NCI-H1930 (cell line): ENCODE measurements around the gene EEIG2.
"Not testable (repeated sequence)": the region's sequence is repeated elsewhere in the genome, so short reads cannot be mapped to it uniquely, and the experiment has no call there.

Experiments used
- DNase-seq, 2 experiments: peaks; one replicate each; lab custom pipeline; 2025; lab: John Stamatoyannopoulos, UW

The EEIG2 gene

GRCh38 chr1:108547493-108547892 lies 12.4 kb upstream of the EEIG2 start:
- DNase-seq: not testable (repeated sequence)

GRCh38 chr1:108551137-108551862 lies 8.6 kb upstream of the EEIG2 start:
- DNase-seq: no peak

GRCh38 chr1:108553905-108554304 lies 6.0 kb upstream of the EEIG2 start:
- DNase-seq: no peak

- no peak for DNase-seq
Measured at GRCh38 chr1:108554682-108555427, 5.0 kb upstream of the EEIG2 start.

DNA sequence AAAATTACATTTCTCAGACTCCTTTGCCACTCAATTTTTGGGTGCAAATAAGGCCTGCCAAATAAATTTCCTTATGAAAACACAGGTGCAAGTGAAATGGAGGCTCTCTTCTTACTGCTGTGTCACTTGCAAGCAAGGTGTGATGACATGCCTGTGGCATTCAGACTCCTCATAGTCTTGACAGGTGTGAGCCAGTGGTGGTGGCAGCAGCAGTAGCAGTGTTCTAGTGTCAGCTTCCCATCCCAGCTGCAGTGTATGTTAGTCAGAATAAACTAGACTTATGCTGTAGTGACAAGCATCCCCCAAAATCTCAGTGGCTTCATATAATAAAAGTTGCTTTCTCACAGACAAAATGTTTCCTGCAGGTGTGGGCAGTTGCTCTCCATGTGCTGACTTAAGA lies 3.8 kb upstream of the EEIG2 start:
- DNase-seq: no peak

- DNase-seq: no peak
Measured at GRCh38 chr1:108556499-108556898, 3.4 kb upstream of the EEIG2 start.

GRCh38 chr1:108557296-108557695 lies 2.6 kb upstream of the EEIG2 start:
- no peak for DNase-seq

DNA sequence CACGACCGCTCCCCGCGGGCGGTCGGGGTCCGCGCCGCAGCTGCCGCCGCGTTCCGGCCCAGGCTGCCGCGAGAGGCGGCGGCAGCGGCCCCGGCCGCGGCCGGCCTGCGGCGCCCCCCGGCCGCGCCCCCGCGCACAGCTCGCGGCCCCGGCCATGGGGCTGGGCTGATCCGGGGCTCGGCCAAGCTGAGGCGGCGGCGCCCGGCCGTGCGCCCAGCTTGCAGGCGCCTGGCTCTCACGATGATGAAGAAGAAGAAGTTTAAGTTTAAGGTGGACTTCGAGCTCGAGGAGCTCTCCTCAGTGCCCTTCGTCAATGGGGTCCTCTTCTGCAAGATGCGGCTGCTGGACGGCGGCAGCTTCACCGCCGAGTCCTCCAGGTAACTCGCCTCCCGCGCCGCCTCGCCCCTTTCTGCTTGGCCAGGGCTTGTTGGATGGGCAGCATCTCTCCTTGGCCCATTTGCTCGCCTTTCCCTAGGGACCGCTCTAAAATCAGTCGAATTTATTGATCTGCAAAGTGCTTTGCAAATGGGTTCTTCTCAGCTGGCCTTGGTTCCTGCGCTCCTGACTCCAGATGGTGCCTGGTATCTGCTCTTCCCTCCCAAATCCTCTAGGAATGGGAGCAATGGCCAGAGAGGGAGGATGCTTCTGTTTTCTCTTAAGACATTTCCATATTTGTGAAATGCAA lies 431 bp downstream of the EEIG2 start:
- DNase-seq: no peak

DNA sequence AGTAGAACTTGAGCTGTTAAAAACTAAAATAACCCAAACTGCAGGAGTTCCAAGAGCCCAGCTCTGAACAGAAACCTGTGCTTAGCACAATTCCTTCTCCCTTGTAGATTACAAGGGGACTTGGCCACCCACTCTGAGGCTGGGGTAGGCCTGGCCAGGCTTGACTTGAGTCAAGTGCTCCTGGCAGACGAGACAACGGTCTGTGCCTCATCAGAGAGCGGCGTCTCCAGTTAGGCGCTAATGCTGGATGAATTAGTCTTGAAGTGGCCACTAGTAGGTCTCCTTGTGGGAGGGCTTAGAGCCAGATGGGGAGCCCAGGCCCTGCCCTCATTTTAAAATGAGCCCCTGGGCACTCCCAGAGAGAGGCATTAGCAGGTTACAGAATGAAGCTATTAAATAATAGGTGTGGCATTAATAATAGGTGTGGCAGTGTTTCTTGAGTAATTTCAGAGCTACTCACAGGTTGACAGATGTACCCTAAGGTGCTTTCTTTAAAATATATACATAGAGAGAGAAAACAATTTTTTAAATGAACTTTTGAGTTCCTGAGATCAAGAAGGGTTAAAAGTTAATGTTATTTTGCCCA lies 1.1 kb downstream of the EEIG2 start:
- no peak for DNase-seq

- no peak for DNase-seq
Measured at GRCh38 chr1:108561689-108562326, 1.9 kb downstream of the EEIG2 start.

DNA sequence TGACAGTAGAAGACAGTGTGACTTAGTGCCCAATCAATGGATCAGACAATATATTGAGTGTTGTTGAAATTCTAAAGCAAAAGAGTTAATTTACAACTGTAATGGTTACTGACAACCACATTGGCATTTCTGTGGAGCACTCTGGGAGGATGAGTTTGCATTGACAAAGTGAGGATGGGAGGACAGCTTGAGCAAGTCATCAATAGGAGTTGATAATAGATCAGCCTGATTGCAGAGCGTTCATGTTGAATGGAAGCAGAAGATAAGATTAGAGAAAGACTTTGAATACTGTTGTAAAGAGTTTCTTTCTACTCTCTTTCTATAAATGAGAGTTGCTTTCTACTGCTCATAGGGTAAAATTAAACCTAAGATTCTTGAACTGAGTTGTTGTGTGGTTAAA lies 3.9 kb downstream of the EEIG2 start:
- DNase-seq: no peak

DNA sequence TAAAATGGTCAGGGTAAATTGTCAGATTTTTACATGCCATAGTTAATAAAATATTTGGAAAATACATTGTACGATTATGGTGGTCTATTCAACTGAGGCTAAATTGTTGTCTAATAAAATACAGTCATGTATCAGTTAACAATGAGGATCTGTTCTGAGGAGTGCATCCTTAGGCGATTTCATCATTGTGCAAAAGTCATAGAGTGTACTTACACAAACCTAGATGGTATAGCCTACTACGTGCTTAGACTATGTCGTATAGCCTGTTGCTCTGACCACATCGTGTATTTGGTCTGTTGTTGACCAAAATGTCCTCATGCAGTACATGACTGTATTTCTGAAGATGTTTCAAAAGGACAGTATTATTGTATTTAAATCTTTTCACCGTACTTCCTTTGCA lies 5.2 kb downstream of the EEIG2 start:
- DNase-seq: no peak

GRCh38 chr1:108565512-108565911 lies 5.6 kb downstream of the EEIG2 start:
- DNase-seq: no peak

DNA sequence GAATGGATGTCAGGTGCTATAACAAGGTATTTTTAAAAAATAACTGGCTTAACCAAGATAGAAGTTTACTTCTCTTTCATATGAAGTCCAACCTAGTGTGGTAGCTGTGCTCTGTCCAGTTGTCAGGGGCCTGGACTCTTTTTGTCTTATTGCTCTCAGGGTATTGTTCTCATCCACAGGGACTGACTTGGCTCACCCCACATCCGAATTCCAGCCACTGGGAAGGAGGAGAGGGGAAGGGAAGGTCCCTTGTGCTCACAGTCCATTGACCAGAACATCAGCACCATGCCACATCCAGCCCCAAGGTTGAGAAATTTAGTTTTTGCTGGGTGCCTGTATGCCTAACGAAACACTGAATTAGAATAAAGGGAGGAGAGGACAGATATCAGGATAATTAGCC lies 8.7 kb downstream of the EEIG2 start:
- no peak for DNase-seq

- DNase-seq: no peak
Measured at GRCh38 chr1:108569097-108569728, 9.3 kb downstream of the EEIG2 start.

DNA sequence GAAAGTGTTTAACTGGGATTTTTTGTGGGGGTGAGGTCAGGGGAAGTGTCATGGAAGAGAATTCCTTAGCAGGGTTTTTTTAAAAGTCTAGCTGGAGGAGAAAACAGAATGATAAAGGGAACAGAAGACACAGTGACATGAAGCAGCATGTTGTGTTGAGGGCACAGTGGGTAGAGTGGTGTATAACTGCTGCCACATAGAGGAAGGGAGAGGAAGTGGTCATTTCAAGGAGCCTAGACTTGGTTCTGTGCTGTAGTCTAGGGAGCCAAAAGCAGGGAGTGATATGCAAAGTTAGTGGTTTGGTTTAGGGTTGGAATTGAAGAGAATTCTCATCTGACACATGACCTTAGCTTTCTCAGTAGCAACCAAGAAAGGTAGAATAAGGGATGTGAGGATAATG lies 10.2 kb downstream of the EEIG2 start:
- DNase-seq: no peak

DNA sequence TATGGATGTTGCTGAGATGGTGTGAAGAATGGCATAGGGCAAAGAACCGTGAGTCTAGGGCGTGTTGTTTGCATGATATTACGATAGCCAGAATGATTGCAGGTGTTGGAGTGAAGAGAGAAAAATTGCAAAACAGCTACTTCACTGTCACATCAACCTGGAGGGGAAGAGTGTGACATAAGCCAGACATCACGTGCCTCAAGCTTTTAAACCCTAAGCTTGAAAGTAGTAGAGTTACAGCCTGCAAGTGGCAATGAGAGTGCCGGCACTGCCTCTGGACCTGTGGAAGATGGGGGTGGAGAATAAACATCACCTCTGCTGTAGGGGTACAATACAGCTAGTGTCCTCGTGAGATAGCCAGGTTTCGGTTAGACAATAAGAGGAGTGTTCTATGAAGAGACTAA lies 11.1 kb downstream of the EEIG2 start:
- no peak for DNase-seq

DNA sequence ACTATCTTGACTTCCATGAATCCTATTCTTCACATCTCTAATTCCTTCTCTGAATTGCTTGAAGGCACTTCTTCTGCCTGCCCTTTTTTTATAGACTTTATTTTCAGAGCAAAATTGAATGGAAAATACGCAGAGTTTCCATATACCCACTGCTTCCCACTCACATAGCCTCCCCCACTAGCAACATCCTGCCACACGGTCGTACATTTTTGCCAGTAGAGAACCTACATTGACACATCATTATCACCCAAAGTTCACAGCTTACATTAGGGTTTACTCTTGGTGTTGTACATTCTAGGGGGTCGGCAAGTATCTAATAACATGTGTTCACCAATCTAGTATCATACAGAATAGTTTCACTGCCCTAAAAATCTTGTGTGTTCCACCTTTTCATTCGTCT lies 12.3 kb downstream of the EEIG2 start:
- no peak for DNase-seq

DNA sequence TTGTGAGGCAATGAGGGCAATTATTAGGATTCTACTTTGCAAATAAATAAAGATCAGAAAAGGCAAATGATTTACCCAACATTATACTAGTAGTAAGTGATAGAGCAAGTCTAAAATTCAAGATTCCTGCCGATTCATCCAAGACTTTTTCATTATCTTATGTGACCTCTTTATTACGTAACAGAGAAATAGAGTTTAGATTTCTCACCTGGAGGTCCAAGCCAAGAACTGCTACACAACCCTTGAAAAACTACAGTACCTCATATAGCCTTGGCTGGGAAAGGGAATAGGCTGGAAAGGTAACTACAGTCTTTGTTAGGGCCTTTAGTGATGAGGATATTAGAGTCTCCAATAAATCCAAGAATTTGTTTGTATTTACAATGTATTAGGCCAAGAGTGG lies 13.3 kb downstream of the EEIG2 start:
- no peak for DNase-seq

DNA sequence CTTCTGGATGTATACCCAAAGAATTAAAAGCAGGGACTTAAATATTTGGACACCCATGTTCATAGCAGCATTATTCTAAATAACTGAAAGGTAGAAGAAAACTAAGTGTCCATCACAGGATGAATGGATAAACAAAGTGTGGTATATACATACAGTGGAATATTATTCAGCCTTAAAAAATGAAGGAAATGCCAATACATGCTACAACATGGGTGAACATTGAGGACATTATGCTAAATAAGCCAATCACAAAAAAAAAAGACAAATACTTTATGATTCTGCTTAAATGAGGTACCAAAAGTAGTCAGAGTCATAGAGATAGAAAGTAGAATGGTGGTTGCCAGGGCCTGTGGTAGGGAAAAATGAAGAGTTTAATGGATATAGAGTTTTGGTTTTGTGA lies 14.1 kb downstream of the EEIG2 start:
- DNase-seq: no peak

GRCh38 chr1:108575375-108575774 lies 15.5 kb downstream of the EEIG2 start:
- no peak for DNase-seq
